Activated CD4-positive, alpha-beta T cell treated with anti-CD3 and anti-CD28 coated beads for 4 hours (primary cell): ENCODE measurements around the gene PRDM15.

Experiments
- DNase-seq, 2 donors: peaks; one replicate each; pipeline ENCODE4 v3.0.0-alpha.2; 2020

Gene PRDM15

DNA sequence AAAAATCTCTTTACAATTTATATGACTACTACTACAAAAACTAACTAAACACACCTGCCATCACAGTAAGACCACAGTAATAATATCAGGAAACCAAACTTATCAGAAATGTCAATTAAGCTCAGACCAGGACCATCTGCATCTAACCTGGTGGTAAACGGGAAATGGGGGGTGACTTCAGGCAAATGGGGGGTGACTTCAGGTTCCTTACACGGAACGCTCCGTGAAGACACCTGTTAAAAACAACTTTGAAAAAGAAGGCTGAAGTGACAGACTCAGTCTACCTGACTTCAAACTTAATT lies 15.8 kb downstream of the PRDM15 start:
- DNase-seq: no peak

DNA sequence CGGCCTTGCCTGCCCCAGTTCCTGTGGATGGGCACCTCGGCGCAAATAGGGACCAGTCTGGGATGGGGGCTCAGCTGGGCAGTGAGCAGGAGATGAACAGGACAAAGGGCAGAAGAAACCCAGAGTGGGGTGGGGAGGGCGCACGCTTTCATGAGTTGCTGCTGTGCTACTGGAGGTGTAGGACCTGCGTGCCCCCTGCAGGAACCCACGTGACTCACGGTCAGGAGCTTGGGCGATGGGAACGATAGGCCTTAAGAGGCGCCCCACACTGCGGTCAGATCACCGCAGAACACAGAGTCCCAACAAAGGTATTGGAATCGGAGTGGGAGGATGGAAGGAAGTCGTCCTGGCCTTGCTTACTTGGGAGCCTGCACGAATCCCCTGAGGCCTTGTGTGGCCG lies 17.2 kb downstream of the PRDM15 start:
- DNase-seq: no peak

GRCh38 chr21:41861255-41861654 lies 17.9 kb downstream of the PRDM15 start:
- DNase-seq: no peak

- DNase-seq: no peak
These were observed 19.7 kb downstream of the PRDM15 start for GRCh38 chr21:41859297-41859980.

DNA sequence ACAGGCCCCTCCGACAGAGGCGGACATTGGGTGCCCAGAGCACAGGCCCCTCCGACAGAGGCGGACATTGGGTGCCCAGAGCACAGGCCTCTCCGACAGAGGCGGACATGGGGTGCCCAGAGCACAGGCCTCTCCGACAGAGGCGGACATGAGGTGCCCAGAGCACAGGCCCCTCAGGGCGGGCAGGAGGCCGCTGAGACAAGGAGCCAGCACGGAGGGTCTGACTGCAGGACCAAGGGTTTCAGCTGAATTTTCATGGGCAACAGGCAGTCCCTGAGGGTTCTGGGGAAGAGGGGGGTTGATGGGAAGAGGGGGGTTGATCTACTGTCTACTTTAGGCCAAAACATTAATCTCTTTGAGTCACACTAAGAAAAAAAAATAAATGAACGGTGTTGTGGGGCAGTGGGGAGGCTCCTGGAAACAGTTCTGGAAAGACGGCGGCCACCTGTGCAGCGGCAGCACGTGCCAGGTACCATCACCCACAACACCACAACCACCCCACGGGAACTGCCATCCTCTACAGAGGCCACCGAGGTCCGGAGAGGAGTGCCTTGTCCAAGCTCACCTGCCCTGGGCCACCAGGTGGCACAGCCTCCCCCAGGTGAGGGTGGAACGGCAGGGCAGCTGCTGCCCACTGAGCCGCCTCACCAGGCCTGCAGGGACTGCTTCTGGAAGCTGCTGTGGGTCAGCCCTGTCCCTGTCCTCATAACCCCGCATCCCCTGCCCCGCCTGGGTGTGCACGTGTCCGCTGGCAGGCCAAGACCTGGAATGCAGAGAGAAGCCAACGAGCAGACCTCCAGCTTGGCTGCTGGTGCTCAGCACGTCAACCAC lies 20.5 kb downstream of the PRDM15 start:
- DNase-seq: no peak

DNA sequence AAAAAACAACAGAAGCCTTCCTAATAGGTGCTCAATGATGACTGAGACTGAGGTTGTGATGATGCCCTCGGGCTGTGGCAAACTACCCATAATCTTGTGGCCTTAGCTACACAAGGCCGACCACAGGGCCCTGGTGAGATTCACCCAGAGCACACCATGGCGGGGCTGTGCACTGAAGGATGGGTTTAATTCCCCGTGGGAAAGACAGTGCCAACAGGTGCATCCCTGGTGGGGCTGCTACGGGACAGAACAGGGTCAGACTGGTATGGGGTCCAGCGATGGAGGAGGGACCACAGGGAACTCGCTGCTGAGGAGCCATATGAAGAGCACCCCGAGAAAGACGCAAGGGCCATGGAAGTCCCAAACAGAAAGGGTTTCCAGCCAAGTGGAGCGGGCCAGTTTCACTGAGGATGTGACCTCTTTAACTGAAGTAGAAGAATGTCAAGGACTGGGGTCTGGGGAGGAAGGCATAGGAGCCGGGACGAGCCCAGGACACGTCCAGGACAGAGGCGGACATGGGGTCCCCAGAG lies 21.3 kb downstream of the PRDM15 start:
- DNase-seq: no peak

DNA sequence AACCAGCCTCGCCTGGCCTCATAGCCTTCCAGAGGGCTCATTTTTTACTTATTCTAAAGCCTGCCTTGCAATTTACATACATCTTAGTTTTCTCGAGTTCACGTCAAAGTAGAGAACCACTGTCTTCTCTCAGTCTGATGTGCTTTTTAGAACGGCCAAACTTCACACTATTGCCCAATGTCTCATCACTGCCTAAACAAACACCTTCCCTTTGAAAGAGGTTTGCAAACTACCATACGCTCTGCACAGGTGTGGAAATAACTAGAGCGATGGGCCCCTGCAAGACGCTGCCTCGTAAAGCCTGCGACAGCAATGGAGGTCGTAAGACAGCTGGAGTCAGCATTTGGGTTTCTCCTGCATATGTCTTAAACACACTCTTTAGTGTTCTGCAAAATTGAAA lies 22.6 kb downstream of the PRDM15 start:
- DNase-seq: no peak

GRCh38 chr21:41854426-41854995 lies 24.6 kb downstream of the PRDM15 start:
- DNase-seq: no peak

DNA sequence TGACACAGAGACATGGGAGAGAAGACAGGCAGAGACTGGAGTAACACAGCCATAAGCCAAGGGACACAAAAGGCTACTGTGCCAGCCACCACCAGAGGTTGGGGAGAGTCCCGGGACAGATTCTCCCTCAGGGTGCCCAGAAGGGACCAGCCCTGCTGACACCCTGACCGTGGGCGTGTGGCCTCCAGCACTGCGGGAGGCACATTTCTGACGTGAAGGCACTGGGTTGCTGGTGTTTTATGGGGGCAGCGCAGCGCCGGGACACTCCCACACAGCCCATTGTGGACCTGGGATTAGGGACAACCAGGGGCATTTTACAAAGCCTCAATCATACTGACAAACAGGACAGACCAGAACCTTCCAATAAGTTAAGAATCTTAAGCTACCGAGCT lies 26.2 kb downstream of the PRDM15 start:
- DNase-seq: no peak

- no peak for DNase-seq
These were observed 26.8 kb downstream of the PRDM15 start for GRCh38 chr21:41852151-41852928.

GRCh38 chr21:41851090-41851790 lies 27.9 kb downstream of the PRDM15 start:
- no peak for DNase-seq

DNA sequence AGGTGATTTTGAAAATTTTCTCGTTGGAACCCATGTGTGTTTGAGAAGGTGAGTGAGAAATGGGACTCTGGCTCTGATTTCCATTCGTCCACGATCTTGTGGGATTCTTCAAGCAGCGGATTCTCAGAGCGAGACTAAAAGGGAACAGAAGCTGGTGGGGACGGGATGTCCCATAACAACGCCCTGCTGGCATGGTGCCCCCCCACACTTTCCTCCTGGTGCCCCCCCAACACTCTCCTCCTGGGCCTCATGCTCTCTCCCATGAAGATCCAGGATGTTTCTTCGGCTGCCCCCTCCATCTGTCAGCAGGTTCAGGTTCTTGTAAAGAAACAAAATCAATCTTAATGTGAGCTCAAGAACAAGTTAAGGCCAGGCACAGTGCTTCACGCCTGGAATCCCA lies 29.1 kb downstream of the PRDM15 start:
- no peak for DNase-seq

- no peak for DNase-seq
These were observed 30.1 kb downstream of the PRDM15 start for GRCh38 chr21:41848958-41849580.

- no peak for DNase-seq
These were observed 30.6 kb downstream of the PRDM15 start for GRCh38 chr21:41848533-41848932.

GRCh38 chr21:41847066-41847804 lies 31.9 kb downstream of the PRDM15 start:
- DNase-seq: no peak

GRCh38 chr21:41846536-41846935 lies 32.6 kb downstream of the PRDM15 start:
- no peak for DNase-seq

GRCh38 chr21:41846033-41846317 lies 33.2 kb downstream of the PRDM15 start:
- no peak for DNase-seq

DNA sequence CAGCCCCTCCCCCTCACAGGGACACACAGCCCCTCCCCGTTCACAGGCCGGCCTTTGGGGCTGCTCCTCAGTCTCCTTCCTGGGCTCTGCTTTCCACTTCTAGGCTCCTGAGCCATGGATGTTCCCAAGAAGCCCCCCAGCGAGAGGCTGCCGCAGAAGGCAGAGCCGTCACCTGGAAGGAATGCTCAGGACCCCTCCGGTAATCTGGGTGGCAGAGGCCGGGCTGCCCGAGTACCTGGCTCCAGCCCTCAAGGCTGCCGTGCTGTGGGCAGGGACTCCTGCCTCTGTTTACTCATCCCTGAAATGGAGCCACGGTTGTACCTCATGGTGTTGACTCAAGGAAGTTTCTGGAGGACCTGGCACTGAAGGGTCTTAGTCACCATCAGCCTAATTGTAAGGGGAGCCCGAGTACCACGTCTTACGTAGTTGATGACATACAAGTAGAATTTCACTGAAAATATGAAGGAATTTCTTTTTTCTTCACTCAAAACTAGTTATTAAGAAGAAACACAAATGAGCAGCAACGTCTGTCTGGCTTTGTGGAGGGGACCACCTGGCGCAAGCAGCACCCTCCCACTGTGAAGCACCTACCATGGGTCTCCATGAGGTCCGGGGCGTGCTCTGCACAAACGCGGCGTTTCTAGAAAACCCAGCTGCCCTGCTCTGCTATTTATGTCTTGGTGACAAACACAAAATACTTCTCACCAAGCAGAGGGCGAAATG lies 33.7 kb downstream of the PRDM15 start:
- DNase-seq: no peak

- DNase-seq: no peak
These were observed 35.6 kb downstream of the PRDM15 start for GRCh38 chr21:41843584-41843983.

DNA sequence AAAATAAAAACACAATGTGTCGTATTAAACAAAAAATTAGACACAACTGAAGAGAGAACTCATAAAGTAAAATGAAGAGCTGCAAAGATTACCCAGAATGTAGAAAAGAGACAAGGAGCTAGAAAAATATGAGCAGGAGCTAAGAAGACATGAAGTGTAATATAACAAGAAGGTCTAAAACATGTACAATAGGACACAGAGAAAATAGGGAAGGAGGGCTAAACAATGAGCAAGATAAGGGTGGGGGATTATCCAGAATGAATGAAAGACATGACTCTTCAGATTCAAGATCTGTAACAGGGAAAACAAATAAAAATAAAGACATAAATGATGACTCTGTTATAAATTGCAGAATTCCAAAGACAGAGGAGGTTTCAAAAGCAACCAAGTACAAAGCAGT lies 38.3 kb downstream of the PRDM15 start:
- no peak for DNase-seq
